GM12801 (cell line): ENCODE measurements around the gene MYO18A.

ENCODE experiments used
- TF ChIP-seq, protein P1 (sequence below): IDR thresholded peaks from one replicate; pipeline ENCODE4 v1.5.1; 2011; ENCODE audit warnings: control low read depth; ENCODE audit not compliant: insufficient read length; ENCODE audit errors: extremely low read depth

The MYO18A gene

DNA sequence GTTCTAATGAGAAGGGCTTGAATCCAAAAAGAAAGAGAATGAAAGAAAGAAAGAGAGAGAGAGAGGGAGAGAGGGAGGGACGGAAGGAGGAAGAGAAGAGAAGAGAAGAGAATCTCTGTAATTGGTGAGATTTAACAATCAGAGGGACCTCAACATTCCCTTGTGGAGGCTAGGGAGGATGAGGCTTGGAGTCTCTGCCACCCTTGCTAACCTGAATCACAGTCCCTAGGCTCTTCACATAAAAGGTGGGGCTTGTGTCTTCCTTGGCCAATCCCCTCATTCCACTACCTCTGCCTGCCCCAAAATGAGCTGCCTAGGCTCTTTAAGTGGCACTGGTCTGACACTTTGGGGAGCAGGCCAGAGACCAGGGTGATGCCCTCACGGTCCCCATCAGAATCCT, 107.2 kb downstream of the MYO18A start:
- TF ChIP-seq, protein P1, sequence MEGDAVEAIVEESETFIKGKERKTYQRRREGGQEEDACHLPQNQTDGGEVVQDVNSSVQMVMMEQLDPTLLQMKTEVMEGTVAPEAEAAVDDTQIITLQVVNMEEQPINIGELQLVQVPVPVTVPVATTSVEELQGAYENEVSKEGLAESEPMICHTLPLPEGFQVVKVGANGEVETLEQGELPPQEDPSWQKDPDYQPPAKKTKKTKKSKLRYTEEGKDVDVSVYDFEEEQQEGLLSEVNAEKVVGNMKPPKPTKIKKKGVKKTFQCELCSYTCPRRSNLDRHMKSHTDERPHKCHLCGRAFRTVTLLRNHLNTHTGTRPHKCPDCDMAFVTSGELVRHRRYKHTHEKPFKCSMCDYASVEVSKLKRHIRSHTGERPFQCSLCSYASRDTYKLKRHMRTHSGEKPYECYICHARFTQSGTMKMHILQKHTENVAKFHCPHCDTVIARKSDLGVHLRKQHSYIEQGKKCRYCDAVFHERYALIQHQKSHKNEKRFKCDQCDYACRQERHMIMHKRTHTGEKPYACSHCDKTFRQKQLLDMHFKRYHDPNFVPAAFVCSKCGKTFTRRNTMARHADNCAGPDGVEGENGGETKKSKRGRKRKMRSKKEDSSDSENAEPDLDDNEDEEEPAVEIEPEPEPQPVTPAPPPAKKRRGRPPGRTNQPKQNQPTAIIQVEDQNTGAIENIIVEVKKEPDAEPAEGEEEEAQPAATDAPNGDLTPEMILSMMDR: no peak

DNA sequence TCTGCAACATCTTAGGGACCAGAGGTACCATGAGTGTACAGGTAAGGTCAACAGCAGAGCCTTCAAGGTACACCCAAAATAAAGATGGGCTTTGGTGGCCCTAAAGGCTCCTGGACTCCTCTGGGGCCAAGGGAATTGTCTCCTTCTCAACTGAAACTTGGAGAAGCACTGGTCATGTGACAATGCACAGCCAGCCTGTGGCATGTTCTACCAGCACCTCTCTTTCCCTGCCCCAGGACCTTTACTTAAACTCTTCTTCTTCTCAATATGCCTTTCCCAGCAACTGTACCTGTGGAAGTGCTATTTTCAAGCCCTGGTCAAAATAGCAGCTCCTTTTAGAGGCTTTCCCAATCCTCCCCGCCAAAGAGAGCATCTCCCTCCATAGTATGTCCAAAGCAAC, 108.9 kb downstream of the MYO18A start:
- TF ChIP-seq, protein P1: no peak

DNA sequence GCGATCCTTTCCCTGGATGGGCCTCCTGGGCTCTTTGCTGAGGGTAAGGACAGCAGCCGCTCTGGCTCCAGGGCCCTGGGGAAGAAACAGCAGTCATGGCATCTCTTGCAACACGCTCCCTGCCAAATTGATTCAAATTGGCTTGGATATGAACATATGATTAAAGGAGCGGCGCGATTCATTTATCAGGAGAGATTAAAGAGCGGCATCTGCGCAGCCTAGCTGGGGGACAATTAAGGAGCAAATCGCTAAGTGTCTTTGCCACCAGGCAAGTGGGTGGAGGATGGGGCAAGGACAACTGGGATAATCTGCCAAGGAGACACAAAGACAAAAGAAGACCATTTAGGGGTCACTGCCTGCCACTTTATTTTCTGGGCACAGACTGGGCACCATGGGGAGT, 109.4 kb downstream of the MYO18A start:
- TF ChIP-seq, protein P1: no peak

DNA sequence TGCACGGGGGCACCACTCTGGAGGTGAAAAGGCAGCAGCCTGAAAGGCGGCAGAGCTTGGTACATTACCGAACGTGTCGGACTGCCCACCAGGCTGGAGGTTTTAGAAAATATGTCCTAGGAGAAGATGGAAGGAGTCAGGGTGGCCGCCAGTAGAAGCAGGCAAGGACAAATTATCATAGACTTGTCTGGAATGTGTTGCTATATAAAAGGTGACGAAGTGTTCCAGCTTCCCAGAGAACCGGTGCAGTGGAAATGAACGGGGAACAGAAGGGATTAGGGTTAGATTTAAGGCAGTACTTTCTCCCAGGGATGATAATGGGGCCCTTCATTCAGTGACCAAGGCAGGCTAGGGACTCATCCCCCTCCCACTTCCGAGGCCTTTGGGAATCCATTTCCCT, 109.9 kb downstream of the MYO18A start:
- TF ChIP-seq, protein P1: no peak

DNA sequence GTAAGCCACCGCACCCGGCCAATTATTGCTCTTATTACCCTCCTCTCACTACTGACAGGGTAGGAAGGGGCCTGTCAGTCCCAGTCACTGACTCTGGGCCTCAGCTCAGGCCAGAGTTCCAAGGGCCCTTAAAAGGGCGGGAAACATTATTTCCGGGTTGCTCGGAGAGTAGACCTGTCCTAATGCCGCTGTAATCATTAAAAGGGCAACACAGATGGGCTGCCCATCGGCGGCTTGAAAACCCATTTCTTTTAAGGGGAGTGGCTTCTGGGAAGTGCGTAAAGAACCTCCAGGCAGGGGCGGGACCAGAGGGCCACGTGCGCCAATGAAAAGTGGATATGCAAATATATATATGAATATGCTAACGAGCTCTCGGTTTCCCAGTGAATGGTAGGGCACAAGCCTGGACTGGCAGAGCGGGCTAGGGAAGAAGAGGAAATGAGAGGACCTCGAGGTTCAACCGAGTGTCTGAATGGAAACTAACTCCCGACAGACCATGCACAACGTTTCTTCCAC, 110.6 kb downstream of the MYO18A start:
- TF ChIP-seq, protein P1: no peak

DNA sequence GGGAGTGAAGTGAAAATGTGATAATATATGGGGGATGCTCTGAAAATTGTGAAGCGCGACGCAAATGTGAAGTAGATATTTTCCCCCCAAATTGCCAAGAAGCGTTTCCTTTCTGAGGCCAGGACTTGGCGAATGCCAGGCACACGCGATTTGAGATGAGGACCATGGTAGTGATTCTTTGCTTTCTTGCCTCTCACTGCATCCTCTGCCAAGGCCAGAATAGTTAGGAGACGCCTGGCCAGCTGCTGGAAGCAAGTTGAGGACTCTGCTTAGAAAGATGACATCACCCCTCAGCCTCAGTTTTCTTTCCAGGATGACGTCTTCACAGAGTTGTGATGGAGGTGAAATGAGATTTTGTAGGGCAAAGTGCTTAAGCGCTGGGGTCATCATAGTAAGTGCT, 111.4 kb downstream of the MYO18A start:
- TF ChIP-seq, protein P1: no peak

DNA sequence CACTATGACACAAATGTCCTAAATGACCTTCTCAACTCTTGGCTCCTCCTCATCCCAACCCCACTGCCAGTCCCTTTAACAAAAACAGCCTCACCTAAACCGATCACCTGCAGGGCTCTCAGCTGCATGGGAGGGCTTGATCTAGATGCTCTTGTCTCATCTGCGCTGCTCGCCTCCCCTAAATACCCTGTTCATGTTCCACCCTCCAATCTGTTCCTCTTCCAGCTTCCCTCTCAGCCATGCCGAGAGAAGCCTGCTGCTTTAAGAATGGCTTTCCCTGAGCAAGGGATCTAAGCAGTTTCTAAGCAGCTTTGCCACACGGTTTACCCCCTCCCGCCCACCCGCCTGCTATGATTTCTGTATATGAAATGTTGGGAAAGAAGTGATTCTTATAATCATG, 113.6 kb downstream of the MYO18A start:
- TF ChIP-seq, protein P1: no peak

DNA sequence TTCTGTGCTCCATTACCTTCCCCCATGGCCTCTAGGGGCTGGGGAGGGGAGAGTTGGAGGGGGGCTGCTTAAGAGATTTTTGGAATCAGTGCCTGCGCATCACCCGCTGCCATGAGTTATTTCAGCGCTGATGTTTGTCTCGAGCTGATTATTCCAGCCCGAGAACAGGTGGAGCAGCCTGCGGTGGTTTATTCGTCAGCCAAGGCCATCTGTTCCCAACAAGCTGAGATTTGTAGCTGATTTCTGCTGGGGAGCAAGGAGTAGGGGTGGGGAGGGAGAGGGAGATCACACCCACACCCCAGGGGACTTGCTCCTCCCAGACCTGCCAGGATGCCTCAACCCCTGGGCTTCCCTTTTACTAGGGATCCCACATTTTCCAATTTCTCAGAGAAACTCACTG, 114.2 kb downstream of the MYO18A start:
- TF ChIP-seq, protein P1: no peak
